ENCODE results near the gene GIMAP5. TPM values are rescaled to one million over a fixed set of nuclear protein-coding genes. Genes with fewer than 3 reads are reported as not detected.
A peak's percentile ranks its signal among the peaks of the same experiment; 100 is the strongest.

GIMAP5 gene
- total and polyA plus RNA-seq, 9 of the 15 experiments (the other 6 are each of a cell fraction or from before 2014, with no cell fraction given) = 0.35 TPM; not detected in 8

GRCh38 chr7:150787321-150788281, 50.4 kb downstream of the GIMAP5 start (continued):
- TF ChIP-seq TSHZ1 (CRISPR knock-in tag; IDR thresholded peaks at IDR 0.05) (no peak), EWSR1 (IDR thresholded peaks at IDR 0.05; ENCODE audit: borderline replicate concordance, low read depth, partially characterized antibody) (no peak), ZNF324 (CRISPR knock-in tag; IDR thresholded peaks at IDR 0.05) (no peak), EP300 (IDR thresholded peaks at IDR 0.05; ENCODE audit: low read length) (peak; percentile 86), ZNF444 (CRISPR knock-in tag; IDR thresholded peaks at IDR 0.05) (no peak), RHOXF2B (CRISPR knock-in tag; conservative IDR thresholded peaks at IDR 0.05) (no peak), ZBTB9 (CRISPR knock-in tag; IDR thresholded peaks at IDR 0.05) (no peak; the same call in 1 of the 2 replicates), MECOM (CRISPR knock-in tag; IDR thresholded peaks at IDR 0.05) (peak; percentile 99), ZBTB7A (IDR thresholded peaks at IDR 0.05; ENCODE audit: borderline replicate concordance, control insufficient read depth, low read depth, low read length) (no peak), NR0B1 (IDR thresholded peaks at IDR 0.05; ENCODE audit: partially characterized antibody) (no peak), SNAPC5 (CRISPR knock-in tag; IDR thresholded peaks at IDR 0.05) (no peak), KLF6 (CRISPR knock-in tag; IDR thresholded peaks at IDR 0.05; ENCODE audit: borderline replicate concordance) (no peak), POU5F1 (IDR thresholded peaks at IDR 0.05; ENCODE audit: borderline replicate concordance, low read depth, low read length, partially characterized antibody) (no peak), MEF2D (tag; conservative IDR thresholded peaks at IDR 0.05; ENCODE audit: low read depth) (no peak), RFX7 (CRISPR knock-in tag; IDR thresholded peaks at IDR 0.05) (no peak), KDM2B (CRISPR knock-in tag; IDR thresholded peaks at IDR 0.05) (no peak), TCF3 (CRISPR knock-in tag; IDR thresholded peaks at IDR 0.05) (peak; percentile 62), ZNF507 (tag; conservative IDR thresholded peaks at IDR 0.05) (no peak), ZNF561 (CRISPR knock-in tag; conservative IDR thresholded peaks at IDR 0.05) (no peak), NBN (IDR thresholded peaks at IDR 0.05; ENCODE audit: low read depth) (peak; percentile 94; the same call in 1 of the 2 replicates), ELF1 (tag; IDR thresholded peaks at IDR 0.05) (no peak; the same call in 1 of the 2 replicates)

All from K562 (cell line).